Measurements from ENCODE around the gene SUPT4H1.
"Not testable (repeated sequence)": the region's sequence is repeated elsewhere in the genome, so short reads cannot be mapped to it uniquely, and the experiment has no call there.

SUPT4H1 gene

DNA sequence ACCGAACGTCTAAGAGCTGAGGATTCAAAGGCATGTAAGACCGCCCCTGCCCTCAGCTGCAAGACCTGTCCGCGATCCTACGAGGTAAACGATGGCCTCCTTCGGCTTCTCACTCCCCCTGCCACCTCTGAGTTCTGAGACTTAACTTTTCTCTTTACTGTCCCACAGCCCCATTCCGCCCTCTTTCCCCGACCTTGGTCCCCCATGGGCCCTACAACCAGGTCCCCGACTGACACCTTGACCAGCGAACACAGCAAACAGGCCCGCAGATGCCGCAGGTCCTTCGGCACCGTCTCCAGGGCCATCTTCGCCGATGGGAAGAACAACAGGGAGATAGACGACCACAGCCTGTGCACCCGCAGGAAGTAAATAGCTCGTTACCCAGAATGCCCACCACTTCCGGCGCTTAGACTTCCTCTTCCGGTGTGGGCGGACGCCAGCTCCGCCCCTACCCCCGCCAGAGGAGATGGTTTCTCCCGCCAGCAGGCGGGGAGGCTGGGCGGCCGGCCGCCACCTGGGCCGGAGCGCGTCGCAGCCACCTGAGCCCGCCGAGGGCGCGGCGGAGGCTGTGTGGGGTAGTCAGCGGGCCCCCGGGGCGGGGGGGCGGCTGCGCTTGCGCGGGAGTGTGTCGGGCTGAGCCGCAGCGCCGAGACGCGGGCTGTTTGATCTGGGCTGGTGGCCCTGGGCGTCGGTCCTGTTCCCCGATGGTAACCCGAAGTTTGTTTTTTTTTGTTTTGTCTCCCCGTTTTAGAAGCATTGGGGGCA lies at the start of gene SUPT4H1:
SUPT4H1 (minus strand) TSS at position 371 of the 765 bp plus-strand sequence; CDS start at position 305, 66 bp downstream.
- TF ChIP-seq, protein P1, sequence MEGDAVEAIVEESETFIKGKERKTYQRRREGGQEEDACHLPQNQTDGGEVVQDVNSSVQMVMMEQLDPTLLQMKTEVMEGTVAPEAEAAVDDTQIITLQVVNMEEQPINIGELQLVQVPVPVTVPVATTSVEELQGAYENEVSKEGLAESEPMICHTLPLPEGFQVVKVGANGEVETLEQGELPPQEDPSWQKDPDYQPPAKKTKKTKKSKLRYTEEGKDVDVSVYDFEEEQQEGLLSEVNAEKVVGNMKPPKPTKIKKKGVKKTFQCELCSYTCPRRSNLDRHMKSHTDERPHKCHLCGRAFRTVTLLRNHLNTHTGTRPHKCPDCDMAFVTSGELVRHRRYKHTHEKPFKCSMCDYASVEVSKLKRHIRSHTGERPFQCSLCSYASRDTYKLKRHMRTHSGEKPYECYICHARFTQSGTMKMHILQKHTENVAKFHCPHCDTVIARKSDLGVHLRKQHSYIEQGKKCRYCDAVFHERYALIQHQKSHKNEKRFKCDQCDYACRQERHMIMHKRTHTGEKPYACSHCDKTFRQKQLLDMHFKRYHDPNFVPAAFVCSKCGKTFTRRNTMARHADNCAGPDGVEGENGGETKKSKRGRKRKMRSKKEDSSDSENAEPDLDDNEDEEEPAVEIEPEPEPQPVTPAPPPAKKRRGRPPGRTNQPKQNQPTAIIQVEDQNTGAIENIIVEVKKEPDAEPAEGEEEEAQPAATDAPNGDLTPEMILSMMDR (IDR thresholded peaks at IDR 0.05; ENCODE audit: borderline replicate concordance, control extremely low read depth, extremely low read depth, insufficient read depth, missing control alignments), result no peak
- in situ Hi-C loops (cut with MboI; ENCODE audit: low sequenced_read_pairs, unreplicated experiment), result no loop called here
- DNase-seq (ENCODE audit: low spot score), result peak; percentile 93

DNA sequence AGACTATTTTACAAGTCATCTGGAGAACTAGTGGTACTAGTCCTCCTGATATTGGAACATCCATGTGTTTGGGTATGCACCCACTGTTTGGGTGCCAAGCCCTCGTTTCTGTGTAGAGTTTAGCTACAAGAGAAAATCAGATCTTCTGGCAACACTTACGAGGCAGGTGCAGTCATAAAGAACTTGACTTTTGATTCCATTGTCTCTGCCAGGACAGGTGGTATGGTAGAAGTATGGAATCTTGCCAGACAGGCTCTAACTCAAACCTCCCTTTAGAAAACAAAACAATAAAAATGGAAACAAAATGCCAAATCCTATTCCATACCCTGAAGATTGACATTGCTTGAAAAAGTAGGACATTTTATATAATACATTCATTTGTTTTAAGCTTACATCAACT lies 49.3 kb upstream of the SUPT4H1 start:
- TF ChIP-seq, protein P1 (IDR thresholded peaks at IDR 0.05; ENCODE audit: borderline replicate concordance, control extremely low read depth, extremely low read depth, insufficient read depth, missing control alignments), result no peak
- in situ Hi-C loops (cut with MboI; ENCODE audit: low sequenced_read_pairs, unreplicated experiment), result no loop called here
- DNase-seq (ENCODE audit: low spot score), result no peak

DNA sequence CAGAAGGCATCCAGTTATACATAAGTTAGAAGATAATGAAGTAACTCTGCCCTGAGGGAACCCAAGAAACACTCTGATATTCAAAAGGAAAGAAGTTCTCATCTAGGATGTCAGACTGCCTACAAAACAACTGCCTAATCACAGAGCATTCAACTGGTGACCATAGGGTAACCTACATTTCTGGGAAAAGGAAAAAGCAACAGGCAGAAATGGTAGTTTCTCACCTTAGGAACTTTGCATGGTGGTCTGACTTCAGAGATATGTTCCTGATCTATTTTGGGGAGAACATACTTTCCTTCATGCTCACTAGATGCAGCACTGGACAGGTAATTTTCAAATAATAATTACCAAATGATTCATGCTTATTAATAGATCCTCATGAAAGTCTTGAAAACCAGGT lies 48.8 kb upstream of the SUPT4H1 start:
- TF ChIP-seq, protein P1 (IDR thresholded peaks at IDR 0.05; ENCODE audit: borderline replicate concordance, control extremely low read depth, extremely low read depth, insufficient read depth, missing control alignments), result no peak
- in situ Hi-C loops (cut with MboI; ENCODE audit: low sequenced_read_pairs, unreplicated experiment), result no loop called here
- DNase-seq (ENCODE audit: low spot score), result no peak

DNA sequence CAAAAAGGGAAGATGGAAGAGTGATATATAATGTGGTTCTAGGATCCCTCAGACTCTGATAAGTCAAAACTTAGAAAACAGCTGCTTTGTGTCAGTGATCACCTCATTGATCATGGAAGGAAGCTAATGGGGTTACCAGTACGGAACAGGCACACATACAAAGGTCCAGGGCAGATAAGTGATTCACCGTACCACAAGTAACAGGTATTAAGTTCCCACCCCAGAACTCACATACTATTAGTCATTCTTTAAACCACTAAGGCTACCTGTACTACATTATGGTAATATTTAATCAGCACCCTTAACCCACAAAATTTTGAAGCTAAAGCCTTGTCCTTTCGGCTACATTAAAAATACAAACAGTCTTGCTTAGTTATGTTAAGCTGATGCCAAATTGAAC lies 48.0 kb upstream of the SUPT4H1 start:
- TF ChIP-seq, protein P1 (IDR thresholded peaks at IDR 0.05; ENCODE audit: borderline replicate concordance, control extremely low read depth, extremely low read depth, insufficient read depth, missing control alignments), result no peak
- DNase-seq (ENCODE audit: low spot score), result no peak
- in situ Hi-C loops (cut with MboI; ENCODE audit: low sequenced_read_pairs, unreplicated experiment), result no loop called here

DNA sequence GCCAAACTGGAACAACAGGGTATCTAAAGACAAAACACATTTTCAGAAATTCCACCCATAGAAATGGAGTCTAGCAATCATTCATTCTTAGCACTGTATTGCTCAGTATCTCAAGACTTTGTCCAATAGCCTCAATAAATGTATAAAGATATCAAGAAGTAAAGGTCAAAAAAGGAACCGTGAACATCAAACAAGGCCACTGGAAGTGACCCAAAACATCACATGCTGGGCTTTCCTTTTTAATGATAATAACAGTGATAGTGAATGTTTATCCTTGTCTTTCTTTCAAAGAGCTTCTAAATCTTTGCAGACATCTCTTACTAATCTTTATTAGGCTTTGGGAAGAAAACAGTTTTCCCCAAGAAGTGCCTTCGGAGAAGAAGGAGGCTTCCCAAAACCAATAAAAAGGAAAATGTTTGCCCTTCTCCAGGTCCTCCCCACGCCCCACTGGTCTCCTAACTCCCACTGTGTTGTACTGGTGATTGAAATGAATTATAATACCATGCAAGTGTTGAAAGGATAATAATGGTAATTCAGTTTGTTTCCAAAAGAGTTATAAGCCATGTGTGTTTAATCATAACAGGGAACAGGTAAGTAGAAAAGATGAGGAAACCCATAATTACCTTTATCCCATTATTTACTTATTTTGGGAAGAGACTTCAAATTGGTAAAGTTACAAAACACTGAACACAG lies 46.7 kb upstream of the SUPT4H1 start:
- TF ChIP-seq, protein P1 (IDR thresholded peaks at IDR 0.05; ENCODE audit: borderline replicate concordance, control extremely low read depth, extremely low read depth, insufficient read depth, missing control alignments), result no peak
- DNase-seq (ENCODE audit: low spot score), result no peak
- in situ Hi-C loops (cut with MboI; ENCODE audit: low sequenced_read_pairs, unreplicated experiment), result no loop called here

DNA sequence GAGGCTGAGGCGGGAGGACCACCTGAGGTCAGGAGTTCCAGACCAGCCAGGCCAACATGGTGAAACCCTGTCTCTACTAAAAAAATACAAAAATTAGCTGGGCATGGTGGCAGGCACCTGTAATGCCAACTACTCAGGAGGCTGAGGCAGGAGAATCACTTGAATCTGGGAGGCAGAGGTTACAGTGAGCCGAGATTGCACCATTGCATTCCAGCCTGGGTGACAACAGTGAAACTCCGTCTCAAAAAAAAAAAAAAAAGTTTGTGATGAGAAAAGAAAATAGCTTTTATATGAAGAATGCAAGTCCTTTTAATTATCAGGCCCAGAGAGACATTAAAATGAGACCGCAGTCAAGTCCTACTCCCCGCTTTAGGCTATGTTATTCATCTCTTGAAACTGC lies 45.4 kb upstream of the SUPT4H1 start:
- DNase-seq (ENCODE audit: low spot score); in situ Hi-C loops (cut with MboI; ENCODE audit: low sequenced_read_pairs, unreplicated experiment): not testable (repeated sequence)

DNA sequence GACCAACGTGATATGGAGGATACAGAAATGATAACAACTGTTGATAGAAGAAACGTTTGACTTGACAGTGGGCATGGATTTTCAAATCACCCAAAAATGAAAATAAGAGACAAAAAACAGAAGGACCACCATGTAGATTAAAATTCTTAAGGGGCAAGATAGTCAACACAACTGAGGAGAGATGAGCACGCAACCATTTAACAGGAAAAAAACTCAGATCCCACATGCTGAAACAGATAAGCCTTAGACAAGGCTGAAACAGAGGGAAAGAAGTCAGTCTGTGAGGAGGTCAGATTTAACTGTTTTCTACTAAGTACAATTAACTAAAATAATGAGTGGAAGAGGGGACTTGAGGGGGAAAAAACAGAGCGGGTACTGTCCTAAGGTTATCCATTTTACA lies 44.2 kb upstream of the SUPT4H1 start:
- TF ChIP-seq, protein P1 (IDR thresholded peaks at IDR 0.05; ENCODE audit: borderline replicate concordance, control extremely low read depth, extremely low read depth, insufficient read depth, missing control alignments), result no peak
- no peak for DNase-seq (ENCODE audit: low spot score)
- in situ Hi-C loops (cut with MboI; ENCODE audit: low sequenced_read_pairs, unreplicated experiment), result no loop called here
